ENCODE data around the gene C4orf17.
"Not testable (repeated sequence)": the region's sequence is repeated elsewhere in the genome, so short reads cannot be mapped to it uniquely, and the experiment has no call there.

C4orf17 gene

DNA sequence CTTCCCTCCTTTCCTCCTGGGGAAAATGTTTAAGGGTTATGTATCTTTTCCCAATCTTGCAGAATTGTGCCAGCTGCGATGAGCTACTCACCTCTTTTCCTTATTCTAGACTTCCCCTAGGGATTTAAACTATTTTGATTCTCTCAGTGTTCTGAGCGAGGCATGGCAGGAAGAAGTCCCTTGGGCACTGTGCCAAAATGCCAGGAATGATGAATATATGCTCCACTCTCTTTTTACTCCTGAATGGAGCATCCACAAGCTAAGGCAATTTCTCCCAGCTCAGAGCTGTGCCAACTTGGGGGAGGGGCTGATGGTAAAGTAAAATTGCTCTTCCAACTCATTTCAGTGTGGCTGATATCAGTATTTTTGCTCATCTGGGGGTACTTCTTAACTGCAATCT is 4.0 kb upstream of the C4orf17 start:
- ATAC-seq (replicated peaks) (no peak), DNase-seq (no peak)
- Mint-ChIP-seq H3K9me3 (peaks cover 0 to 2% of the 10 kb centered on the region in 2 donors), H3K4me1 (no peaks in the 10 kb centered on the region), H3K36me3 (no peaks in the 10 kb centered on the region), H3K4me3 (no peak overlapping the region), H3K27ac (no peak overlapping the region), H3K27me3 (peaks cover 18 to 26% of the 10 kb centered on the region in 2 donors)

DNA sequence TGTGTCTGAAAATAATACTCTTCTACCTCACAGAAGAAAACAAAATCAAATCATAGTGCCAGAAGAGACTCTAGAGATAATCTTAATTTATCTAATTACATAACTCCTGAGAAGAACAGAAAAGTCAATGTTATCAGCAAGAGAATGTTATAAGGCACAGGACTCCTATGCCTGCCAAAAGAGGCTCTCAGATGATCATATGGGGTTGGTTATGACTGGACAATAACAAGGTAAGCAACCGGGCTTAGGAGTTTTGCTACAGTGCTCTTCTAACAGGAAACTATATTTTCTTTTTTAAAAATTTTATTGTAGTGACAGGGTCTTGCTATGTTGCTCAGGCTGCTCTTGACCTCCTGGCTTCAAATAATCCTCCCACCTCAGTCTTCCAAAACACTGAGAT is 3.5 kb upstream of the C4orf17 start:
- no peak overlapping the region for H3K4me3 Mint-ChIP-seq
- ATAC-seq (replicated peaks) (no peak), DNase-seq (no peak)
- H3K4me1 Mint-ChIP-seq = no peaks in the 10 kb centered on the region
- H3K27me3 Mint-ChIP-seq = peaks cover 18 to 26% of the 10 kb centered on the region in 2 donors
- no peak overlapping the region for H3K27ac Mint-ChIP-seq
- H3K36me3 Mint-ChIP-seq = no peaks in the 10 kb centered on the region
- peaks cover 0 to 2% of the 10 kb centered on the region in 2 donors for H3K9me3 Mint-ChIP-seq

DNA sequence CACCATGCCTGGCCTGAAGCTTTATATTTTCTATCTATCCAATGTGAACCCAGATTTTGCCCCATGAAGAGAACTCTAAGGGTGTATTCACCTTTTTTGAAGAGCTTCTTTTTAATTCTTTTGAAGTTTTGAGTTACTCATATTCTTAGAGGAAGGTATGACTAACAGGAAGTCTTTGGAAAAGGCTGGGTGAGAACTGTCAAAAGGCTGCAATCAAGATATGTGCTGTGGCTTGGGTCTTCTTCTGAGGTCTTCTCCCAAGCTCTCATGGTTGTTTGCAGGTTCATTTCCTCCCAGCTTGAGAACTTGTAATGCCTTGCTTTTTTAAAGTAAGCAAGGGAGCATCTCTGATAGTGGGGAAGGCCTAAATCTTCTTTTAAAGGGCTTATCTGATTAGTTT is 3.1 kb upstream of the C4orf17 start:
- no peaks in the 10 kb centered on the region for H3K4me1 Mint-ChIP-seq
- no peak for ATAC-seq (replicated peaks)
- no peaks in the 10 kb centered on the region for H3K36me3 Mint-ChIP-seq
- H3K9me3 Mint-ChIP-seq = peaks cover 0 to 2% of the 10 kb centered on the region in 2 donors
- no peak for DNase-seq
- H3K27me3 Mint-ChIP-seq = peaks cover 18 to 26% of the 10 kb centered on the region in 2 donors
- no peak overlapping the region for H3K27ac Mint-ChIP-seq
- H3K4me3 Mint-ChIP-seq = no peak overlapping the region

DNA sequence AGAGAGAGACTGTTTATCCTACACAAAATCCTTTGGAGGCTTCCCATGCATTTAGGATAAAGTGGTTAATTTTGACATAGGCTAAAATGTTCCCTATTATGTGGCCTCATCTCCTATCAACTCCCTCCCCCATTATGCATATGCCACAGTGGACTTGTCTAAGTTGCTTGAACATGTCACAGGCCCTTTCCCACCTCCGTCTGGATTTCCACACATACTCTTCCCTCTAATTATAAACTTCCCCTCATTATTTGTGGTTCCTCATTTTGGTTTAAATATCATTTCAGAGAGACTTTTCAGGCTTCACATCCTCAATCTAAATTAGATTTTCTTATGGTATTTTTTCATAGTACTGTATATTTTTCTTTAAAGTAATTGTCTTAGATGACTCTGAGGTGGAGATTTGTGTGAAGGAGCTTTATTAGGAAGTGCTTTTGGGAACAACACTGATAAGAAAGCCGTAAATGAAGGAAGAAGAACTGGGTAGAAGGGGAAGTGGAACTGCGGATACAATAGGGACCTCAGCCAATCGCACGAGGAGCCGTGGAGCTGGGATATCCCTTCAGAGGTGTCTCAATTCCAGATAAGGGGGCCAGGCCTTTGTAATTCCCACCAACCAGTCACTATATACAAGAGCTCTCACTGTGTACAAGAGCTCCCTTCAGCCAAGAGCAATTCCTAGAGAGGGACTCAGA is 7.9 kb downstream of the C4orf17 start:
- Mint-ChIP-seq H3K27me3 (peaks cover 13 to 17% of the 10 kb centered on the region in 2 donors), H3K9me3 (no peaks in the 10 kb centered on the region), H3K27ac (no peak overlapping the region), H3K36me3 (no peaks in the 10 kb centered on the region), H3K4me1 (no peaks in the 10 kb centered on the region), H3K4me3 (no peak overlapping the region)
- no peak for DNase-seq
- ATAC-seq (replicated peaks) = peak; percentile 44 to 50

DNA sequence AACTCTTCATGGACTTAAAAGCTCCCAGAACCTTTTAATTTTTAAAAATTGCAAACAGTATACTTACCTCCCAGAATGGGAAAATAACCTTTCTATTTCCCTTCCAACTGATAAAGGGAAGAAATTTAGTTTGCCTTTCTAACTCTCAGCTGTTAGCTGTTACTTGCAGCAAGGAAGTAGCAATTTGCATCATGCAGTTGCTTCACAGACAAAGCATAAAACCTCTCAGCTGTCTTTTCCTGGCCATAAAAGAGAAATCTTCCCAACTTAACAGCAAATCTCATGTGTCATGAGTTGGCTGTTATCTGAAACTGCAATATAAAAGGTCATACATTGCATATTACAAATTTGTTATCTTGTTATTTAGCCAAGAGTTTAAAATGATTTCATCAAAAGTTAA is 18.4 kb downstream of the C4orf17 start:
- no peak for DNase-seq
- ATAC-seq (replicated peaks) = no peak
- no peaks in the 10 kb centered on the region for H3K4me1 Mint-ChIP-seq
- peaks cover 5 to 22% of the 10 kb centered on the region in 2 donors for H3K27me3 Mint-ChIP-seq
- H3K9me3 Mint-ChIP-seq = peaks cover 0 to 3% of the 10 kb centered on the region in 2 donors
- H3K27ac Mint-ChIP-seq = no peak overlapping the region
- no peaks in the 10 kb centered on the region for H3K36me3 Mint-ChIP-seq
- no peak overlapping the region for H3K4me3 Mint-ChIP-seq

DNA sequence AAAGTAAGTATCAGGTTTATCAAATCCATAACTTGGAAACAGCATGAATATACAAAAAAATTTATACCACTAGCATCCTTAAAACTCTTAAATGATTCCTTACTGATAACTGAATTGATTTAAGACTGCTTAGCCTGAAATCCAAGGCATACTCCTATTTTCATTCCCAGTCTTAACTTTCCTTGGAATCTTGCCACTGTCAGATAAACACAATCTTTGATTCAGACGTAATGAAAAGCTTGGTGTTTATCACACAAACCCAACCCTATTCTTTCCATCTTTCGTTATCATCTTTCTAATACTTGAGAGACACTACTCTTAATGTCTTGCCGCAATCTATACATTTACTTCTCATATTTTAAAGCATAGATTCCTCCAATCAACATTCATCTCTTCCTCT is 19.1 kb downstream of the C4orf17 start:
- Mint-ChIP-seq H3K4me3 (no peak overlapping the region), H3K27me3 (peaks cover 6 to 24% of the 10 kb centered on the region in 2 donors), H3K27ac (no peak overlapping the region), H3K4me1 (no peaks in the 10 kb centered on the region), H3K9me3 (peaks cover 0 to 3% of the 10 kb centered on the region in 2 donors), H3K36me3 (no peaks in the 10 kb centered on the region)
- ATAC-seq (replicated peaks) = no peak
- no peak for DNase-seq

DNA sequence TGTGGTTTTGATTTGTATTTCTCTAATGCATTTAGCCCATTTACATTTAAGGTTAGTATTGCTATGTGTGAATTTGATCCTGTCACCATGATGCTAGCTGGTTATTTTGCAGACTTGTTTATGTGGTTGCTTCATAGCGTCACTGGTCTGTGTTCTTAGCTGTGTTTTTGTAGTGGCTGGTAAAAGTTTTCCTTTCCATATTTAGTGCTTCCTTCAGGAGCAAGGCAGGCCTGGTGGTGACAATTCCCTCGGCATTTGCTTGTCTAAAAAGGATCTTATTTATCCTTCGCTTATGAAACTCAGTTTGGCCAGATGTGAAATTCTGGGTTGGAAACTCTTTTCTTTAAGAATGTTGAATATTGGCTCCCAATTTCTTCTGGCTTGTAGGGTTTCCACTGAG is 23.9 kb downstream of the C4orf17 start:
- not testable (repeated sequence) for ATAC-seq (replicated peaks); H3K4me3 Mint-ChIP-seq; H3K27ac Mint-ChIP-seq; H3K36me3 Mint-ChIP-seq; H3K9me3 Mint-ChIP-seq; DNase-seq; H3K4me1 Mint-ChIP-seq
- H3K27me3 Mint-ChIP-seq = peaks cover 21 to 24% of the 10 kb centered on the region in 2 donors

DNA sequence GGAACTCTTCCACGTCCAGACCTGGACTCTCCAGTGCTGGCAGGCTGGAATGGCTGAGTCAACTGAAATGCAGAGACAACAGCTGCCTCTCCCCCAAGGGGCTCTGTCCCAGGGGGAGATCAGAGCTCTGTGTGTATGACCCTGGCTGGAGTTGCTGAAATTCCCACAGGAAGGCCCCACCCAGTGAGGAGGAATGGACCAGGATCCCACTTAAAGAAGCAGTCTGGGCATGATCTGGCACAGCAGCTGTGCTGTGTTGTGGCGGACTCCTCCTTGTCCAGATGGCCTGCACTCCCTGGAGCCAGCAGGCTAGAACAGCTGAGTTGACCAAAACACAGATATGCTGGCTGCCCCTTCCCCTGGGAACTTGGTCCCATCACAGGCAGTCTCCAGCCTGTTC is 25.4 kb downstream of the C4orf17 start:
- ATAC-seq (replicated peaks) (no peak), DNase-seq (no peak)
- H3K4me1 Mint-ChIP-seq = peaks cover 2 to 5% of the 10 kb centered on the region in 2 donors
- H3K27ac Mint-ChIP-seq = no peak overlapping the region
- no peak overlapping the region for H3K4me3 Mint-ChIP-seq
- H3K9me3 Mint-ChIP-seq = peaks cover 0 to 3% of the 10 kb centered on the region in 2 donors
- H3K27me3 Mint-ChIP-seq = peaks cover 21% of the 10 kb centered on the region in 2 donors
- no peaks in the 10 kb centered on the region for H3K36me3 Mint-ChIP-seq

DNA sequence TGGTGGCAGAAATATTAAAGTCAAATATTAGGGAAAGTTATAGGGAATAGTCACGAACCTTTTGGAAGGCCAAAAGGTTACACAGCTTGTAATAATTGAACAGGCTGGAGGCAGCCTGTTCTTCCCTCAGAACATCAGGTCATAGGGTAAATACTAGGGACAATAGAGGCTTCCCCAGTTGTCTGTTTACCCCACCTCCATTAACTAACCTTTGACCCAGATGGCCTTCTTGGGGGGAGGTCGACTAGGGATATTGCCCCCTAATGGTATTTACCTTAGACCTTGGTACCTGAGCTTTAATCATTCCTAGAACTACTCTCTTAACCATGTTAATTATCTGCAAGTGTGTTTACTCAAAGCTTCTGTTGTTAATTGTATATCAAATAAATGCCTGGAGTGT is 26.0 kb downstream of the C4orf17 start:
- Mint-ChIP-seq H3K9me3 (peaks cover 0 to 3% of the 10 kb centered on the region in 2 donors), H3K4me1 (peaks cover 2 to 5% of the 10 kb centered on the region in 2 donors), H3K4me3 (no peak overlapping the region), H3K27ac (no peak overlapping the region), H3K36me3 (no peaks in the 10 kb centered on the region), H3K27me3 (peaks cover 21 to 25% of the 10 kb centered on the region in 2 donors)
- DNase-seq (no peak), ATAC-seq (replicated peaks) (no peak)

DNA sequence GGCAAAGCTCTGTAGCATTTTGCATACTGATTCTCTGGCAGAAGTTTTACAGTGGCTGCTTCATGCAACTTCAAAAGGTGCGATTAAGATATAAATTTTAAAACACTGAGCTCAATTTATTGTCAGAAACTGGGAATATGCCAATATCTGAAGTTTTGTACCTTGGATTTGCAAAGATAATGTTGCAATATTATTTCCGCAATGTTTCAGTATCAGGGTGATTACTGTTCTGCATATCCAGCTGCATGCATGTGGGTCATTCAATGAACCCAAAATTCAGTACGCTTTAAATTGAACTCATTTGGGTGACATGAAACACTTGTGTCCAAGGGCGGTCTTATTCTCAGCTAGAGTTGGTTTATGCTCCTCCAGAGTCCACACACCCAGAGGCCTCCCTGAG is 26.9 kb downstream of the C4orf17 start:
- no peak overlapping the region for H3K27ac Mint-ChIP-seq
- DNase-seq = no peak
- H3K9me3 Mint-ChIP-seq = peaks cover 0 to 3% of the 10 kb centered on the region in 2 donors
- peaks cover 20 to 21% of the 10 kb centered on the region in 2 donors for H3K27me3 Mint-ChIP-seq
- H3K4me3 Mint-ChIP-seq = no peak overlapping the region
- no peaks in the 10 kb centered on the region for H3K36me3 Mint-ChIP-seq
- H3K4me1 Mint-ChIP-seq = peaks cover 2 to 5% of the 10 kb centered on the region in 2 donors
- ATAC-seq (replicated peaks) = no peak

DNA sequence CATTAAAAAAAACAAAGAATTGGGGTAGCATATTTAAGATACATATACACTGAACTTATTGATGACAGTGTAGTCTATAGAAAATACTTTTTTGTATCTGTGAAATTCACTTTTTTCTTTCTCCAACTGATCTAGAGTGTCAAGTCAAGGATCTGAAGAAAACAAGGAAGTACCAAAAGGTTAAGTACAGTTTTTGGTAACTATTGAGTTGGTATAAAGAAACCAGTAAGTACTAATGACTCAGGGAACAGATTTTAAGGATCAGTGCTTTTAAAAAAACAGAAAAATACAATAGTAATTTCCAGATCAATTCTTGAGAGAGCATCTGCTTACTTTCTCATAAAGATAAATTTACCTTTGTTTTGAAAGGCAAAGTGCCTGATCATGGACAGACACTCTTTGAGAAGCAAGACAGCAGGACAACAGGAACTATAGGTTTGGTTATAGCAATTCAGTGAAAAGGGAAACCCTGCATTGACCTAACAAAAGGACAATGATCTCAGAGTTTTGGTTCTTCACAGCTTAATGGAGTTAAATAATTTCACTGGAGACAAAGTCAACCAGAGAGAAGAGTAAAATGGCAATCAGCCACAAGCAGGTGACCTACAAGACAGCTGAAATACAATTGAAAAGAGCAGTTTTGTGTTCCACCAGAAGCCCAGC is 29.6 kb downstream of the C4orf17 start:
- DNase-seq (no peak), ATAC-seq (replicated peaks) (peak; percentile 73 to 75)
- Mint-ChIP-seq H3K27me3 (peaks cover 7 to 13% of the 10 kb centered on the region in 2 donors), H3K27ac (no peak overlapping the region), H3K4me1 (peaks cover 2 to 5% of the 10 kb centered on the region in 2 donors), H3K9me3 (peaks cover 0 to 4% of the 10 kb centered on the region in 2 donors), H3K4me3 (no peak overlapping the region), H3K36me3 (peaks cover 3 to 11% of the 10 kb centered on the region in 2 donors)

DNA sequence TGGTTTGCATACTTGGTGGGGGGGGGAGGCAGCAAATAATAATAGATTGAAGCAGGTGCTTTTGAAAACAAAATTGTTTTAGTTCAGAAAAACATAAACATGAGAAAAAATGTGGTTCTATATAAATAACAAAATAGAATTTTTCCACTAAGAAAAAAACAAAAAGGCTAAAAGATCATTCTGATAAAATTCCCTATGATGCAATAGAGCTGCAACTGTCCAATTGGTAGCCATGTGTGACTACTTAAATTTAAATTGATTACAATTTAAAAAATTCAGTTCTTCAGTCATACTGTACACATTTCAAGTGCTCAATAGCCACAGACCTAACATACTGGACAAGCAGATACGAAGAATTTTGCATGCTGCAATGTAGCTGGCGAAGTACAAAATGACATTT is 42.1 kb downstream of the C4orf17 start:
- DNase-seq (no peak), ATAC-seq (replicated peaks) (no peak)
- Mint-ChIP-seq H3K27me3 (no peaks in the 10 kb centered on the region), H3K36me3 (peaks cover 14 to 29% of the 10 kb centered on the region in 2 donors), H3K27ac (no peak overlapping the region), H3K9me3 (no peaks in the 10 kb centered on the region), H3K4me1 (no peaks in the 10 kb centered on the region), H3K4me3 (no peak overlapping the region)

DNA sequence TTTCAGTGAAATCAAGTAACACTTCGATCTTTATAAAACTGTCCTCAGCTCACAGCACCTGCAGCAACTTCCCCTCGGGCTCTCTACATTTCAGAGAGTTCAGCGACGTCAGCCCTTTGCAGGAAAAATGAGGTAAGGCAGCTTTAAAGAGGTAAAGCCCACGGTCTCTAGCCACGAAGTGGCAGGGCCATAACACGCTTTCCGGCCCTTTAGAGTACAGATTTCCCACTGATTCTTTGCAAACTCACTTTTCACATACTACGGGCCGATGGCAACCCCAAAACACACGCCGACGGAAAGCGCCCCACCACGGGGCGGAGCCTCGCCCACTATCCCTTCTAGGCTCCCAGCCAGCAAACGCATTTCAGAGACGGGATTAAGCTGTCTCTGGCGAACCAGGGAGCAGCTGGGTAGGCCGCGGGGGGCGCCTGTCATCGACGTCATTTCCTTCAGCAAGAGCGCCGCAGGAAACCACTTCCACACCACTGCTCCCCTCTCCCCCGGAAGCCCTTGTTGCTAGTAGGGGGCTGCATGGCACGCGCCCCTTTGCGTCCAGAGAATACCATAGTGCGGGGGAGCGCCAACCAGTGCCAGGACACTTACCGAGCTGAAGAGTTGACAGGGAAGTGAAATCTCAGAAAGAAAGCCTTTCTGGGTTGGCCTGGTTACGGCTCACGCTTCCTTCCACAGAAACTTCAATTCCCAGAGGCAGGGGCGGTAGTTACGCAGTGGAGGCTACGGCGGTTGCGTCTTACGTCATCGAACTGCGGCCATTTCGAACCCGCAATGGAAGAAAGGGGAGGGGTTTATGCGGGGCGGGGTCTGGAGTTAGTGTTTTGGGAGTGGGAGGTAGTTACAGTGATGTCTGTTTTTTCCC is 52.7 kb downstream of the C4orf17 start, which contains the start of gene TRMT10A:
TSS of gene TRMT10A (minus strand) at position 730 of the 877 bp plus-strand sequence. CDS start 4,701 bp downstream, outside the sequence.
- peak; percentile 93 to 94 for ATAC-seq (replicated peaks)

DNA sequence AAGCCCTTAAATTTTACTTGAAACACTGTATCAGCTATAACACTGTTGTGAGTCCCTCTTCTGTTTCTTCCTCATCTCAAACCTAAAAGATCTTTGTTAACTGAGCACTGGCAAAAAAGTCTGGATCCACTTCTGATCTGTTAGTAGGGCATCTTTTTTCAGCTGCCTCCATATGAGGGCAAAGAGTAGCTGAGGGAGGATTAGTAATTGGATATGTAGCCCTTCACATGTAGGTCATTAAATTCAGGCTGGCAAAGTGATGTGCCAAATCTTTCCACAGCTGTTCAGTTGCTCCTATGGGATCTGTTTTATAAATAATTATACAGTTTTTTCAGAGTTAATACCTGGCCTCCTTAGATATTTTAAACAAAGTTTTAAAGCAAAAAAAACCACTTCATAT is 54.1 kb downstream of the C4orf17 start:
- H3K4me3 Mint-ChIP-seq = no peak overlapping the region
- no peak for ATAC-seq (replicated peaks)
- no peaks in the 10 kb centered on the region for H3K36me3 Mint-ChIP-seq
- no peak overlapping the region for H3K27ac Mint-ChIP-seq
- no peaks in the 10 kb centered on the region for H3K9me3 Mint-ChIP-seq
- H3K27me3 Mint-ChIP-seq = peaks cover 30 to 31% of the 10 kb centered on the region in 2 donors
- H3K4me1 Mint-ChIP-seq = peaks cover 0 to 6% of the 10 kb centered on the region in 2 donors
- no peak for DNase-seq

More for the DNA sequence above, 52.7 kb downstream of the C4orf17 start, which contains the start of gene TRMT10A:
- Mint-ChIP-seq H3K4me3 (peak within 1 kb of the TSS; percentile 91 to 100), H3K4me1 (peaks cover 0 to 6% of the 10 kb centered on the region in 2 donors), H3K36me3 (no peaks in the 10 kb centered on the region), H3K27ac (peak within 1 kb of the TSS; percentile 98), H3K9me3 (no peaks in the 10 kb centered on the region), H3K27me3 (peaks cover 21 to 23% of the 10 kb centered on the region in 2 donors)
- DNase-seq = peak; percentile 96
